Activated B cell treated with CpG ODN at 0.5 μM for 24 hours (primary cell): Measurements from ENCODE around the gene CCDC170. TPM values are rescaled to one million over a fixed set of nuclear protein-coding genes. Genes with fewer than 3 reads are reported as not detected.

Experiments
- ATAC-seq: fragments of 200-7000 bp; cut with Tn5 transposase; one replicate; pipeline ENCODE4 v1.10.0; 2021; ENCODE audit warnings: low read depth, mild to moderate bottlenecking, moderate library complexity
- CTCF ChIA-PET: fragments of 350-600 bp; sonication (Branson Sonifier 250); formaldehyde crosslinking; loops from one replicate; lab custom pipeline; 2021; ENCODE audit warnings: antibody characterized with exemption; lab: Charles Lee
- POLR2A ChIA-PET: fragments of 350-600 bp; sonication (Branson Sonifier 250); formaldehyde crosslinking; loops from one replicate; lab custom pipeline; 2021; ENCODE audit warnings: antibody characterized with exemption; lab: Charles Lee
- DNase-seq: peaks from one replicate; pipeline ENCODE4 v3.0.0; 2022
- H3K27ac Mint-ChIP-seq: one replicate; pipeline ENCODE4 v1.8.0; 2020; ENCODE audit warnings: mixed read lengths
- H3K27me3 Mint-ChIP-seq: one replicate; pipeline ENCODE4 v1.8.0; 2021; ENCODE audit warnings: mixed read lengths
- H3K36me3 Mint-ChIP-seq: one replicate; pipeline ENCODE4 v1.8.0; 2021; ENCODE audit warnings: low read depth, mixed read lengths
- H3K4me1 Mint-ChIP-seq: one replicate; pipeline ENCODE4 v1.8.0; 2021; ENCODE audit warnings: mixed read lengths
- H3K4me3 Mint-ChIP-seq: one replicate; pipeline ENCODE4 v1.8.0; 2020; ENCODE audit warnings: mild to moderate bottlenecking, mixed read lengths
- H3K9me3 Mint-ChIP-seq: one replicate; pipeline ENCODE4 v1.8.0; 2020; ENCODE audit warnings: mixed read lengths
- CTCF ChIP-seq: fragments of 200-600 bp; IDR thresholded peaks from one replicate; pipeline ENCODE4 v1.8.0; 2022; ENCODE audit warnings: antibody characterized with exemption, mild to moderate bottlenecking
- intact Hi-C: fragments of 100-400 bp; cut with micrococcal nuclease; formaldehyde crosslinking; loops from one replicate; pipeline ENCODE4 v1.15.1; 2024
- total RNA-seq: library from RNA; stranded (reverse); gene quantifications from 2 replicates; pipeline ENCODE4 v1.2.3, GENCODE V29; 2022

Gene CCDC170
- total RNA-seq, 1 donor from 2014 or later, result not detected

- POLR2A ChIA-PET, result no interaction called here
- H3K27me3 Mint-ChIP-seq, result peaks cover 20% of the 10 kb centered on the region
- DNase-seq, result no peak
- no peak for TF ChIP-seq CTCF
- ATAC-seq, result no peak
- CTCF ChIA-PET, result no interaction called here
- peaks cover 13% of the 10 kb centered on the region for H3K4me1 Mint-ChIP-seq
- no peaks in the 10 kb centered on the region for H3K9me3 Mint-ChIP-seq
- intact Hi-C loops, result no loop called here
- H3K4me3 Mint-ChIP-seq, result no peak overlapping the region
- H3K27ac Mint-ChIP-seq, result no peak overlapping the region
- H3K36me3 Mint-ChIP-seq, result no peaks in the 10 kb centered on the region
Measured at GRCh38 chr6:151499551-151499950, 5.7 kb downstream of the CCDC170 start.

GRCh38 chr6:151501511-151502136 is 7.8 kb downstream of the CCDC170 start:
- Mint-ChIP-seq H3K27ac (no peak overlapping the region), H3K27me3 (peaks cover 9% of the 10 kb centered on the region), H3K4me1 (peaks cover 7% of the 10 kb centered on the region), H3K36me3 (no peaks in the 10 kb centered on the region), H3K9me3 (no peaks in the 10 kb centered on the region), H3K4me3 (no peak overlapping the region)
- ChIA-PET POLR2A (no interaction called here), CTCF (no interaction called here)
- DNase-seq (no peak), ATAC-seq (no peak)
- no peak for TF ChIP-seq CTCF
- intact Hi-C loops, result no loop called here

- CTCF ChIA-PET, result no interaction called here
- no peaks in the 10 kb centered on the region for H3K9me3 Mint-ChIP-seq
- ATAC-seq, result no peak
- DNase-seq, result no peak
- no peak overlapping the region for H3K4me3 Mint-ChIP-seq
- peaks cover 9% of the 10 kb centered on the region for H3K27me3 Mint-ChIP-seq
- TF ChIP-seq CTCF, result no peak
- POLR2A ChIA-PET, result no interaction called here
- peaks cover 7% of the 10 kb centered on the region for H3K4me1 Mint-ChIP-seq
- no peaks in the 10 kb centered on the region for H3K36me3 Mint-ChIP-seq
- H3K27ac Mint-ChIP-seq, result no peak overlapping the region
- intact Hi-C loops, result no loop called here
Measured at GRCh38 chr6:151502499-151502898, 8.7 kb downstream of the CCDC170 start.

GRCh38 chr6:151506761-151507160 is 12.9 kb downstream of the CCDC170 start:
- Mint-ChIP-seq H3K9me3 (no peaks in the 10 kb centered on the region), H3K27me3 (peaks cover 8% of the 10 kb centered on the region), H3K27ac (no peak overlapping the region), H3K4me3 (no peak overlapping the region), H3K4me1 (no peaks in the 10 kb centered on the region), H3K36me3 (no peaks in the 10 kb centered on the region)
- intact Hi-C loops, result no loop called here
- CTCF ChIA-PET, result no interaction called here
- ATAC-seq, result no peak
- no peak for TF ChIP-seq CTCF
- DNase-seq, result no peak
- POLR2A ChIA-PET, result no interaction called here

GRCh38 chr6:151509048-151509447 is 15.2 kb downstream of the CCDC170 start:
- no peaks in the 10 kb centered on the region for H3K9me3 Mint-ChIP-seq
- POLR2A ChIA-PET, result no interaction called here
- H3K36me3 Mint-ChIP-seq, result no peaks in the 10 kb centered on the region
- H3K27ac Mint-ChIP-seq, result no peak overlapping the region
- no peak for TF ChIP-seq CTCF
- no peak for ATAC-seq
- H3K4me1 Mint-ChIP-seq, result no peaks in the 10 kb centered on the region
- peaks cover 4% of the 10 kb centered on the region for H3K27me3 Mint-ChIP-seq
- intact Hi-C loops, result no loop called here
- H3K4me3 Mint-ChIP-seq, result no peak overlapping the region
- CTCF ChIA-PET, result no interaction called here
- no peak for DNase-seq
